Occipital lobe (tissue), 2 donors: Measurements from ENCODE around the gene TBC1D19. TPM values are rescaled to one million over a fixed set of nuclear protein-coding genes. Genes with fewer than 3 reads are reported as not detected.

ENCODE experiments used
- DNase-seq: peaks from one replicate; lab custom pipeline; 2025; lab: John Stamatoyannopoulos, UW
- total RNA-seq: library from RNA; depleted of rRNA; stranded (reverse); fragments of >200 nt; gene quantifications from one replicate; pipeline ENCODE4 v1.2.3, GENCODE V29; 2014

Gene TBC1D19
- total RNA-seq, 1 donor from 2014 or later, result 104 TPM

DNA sequence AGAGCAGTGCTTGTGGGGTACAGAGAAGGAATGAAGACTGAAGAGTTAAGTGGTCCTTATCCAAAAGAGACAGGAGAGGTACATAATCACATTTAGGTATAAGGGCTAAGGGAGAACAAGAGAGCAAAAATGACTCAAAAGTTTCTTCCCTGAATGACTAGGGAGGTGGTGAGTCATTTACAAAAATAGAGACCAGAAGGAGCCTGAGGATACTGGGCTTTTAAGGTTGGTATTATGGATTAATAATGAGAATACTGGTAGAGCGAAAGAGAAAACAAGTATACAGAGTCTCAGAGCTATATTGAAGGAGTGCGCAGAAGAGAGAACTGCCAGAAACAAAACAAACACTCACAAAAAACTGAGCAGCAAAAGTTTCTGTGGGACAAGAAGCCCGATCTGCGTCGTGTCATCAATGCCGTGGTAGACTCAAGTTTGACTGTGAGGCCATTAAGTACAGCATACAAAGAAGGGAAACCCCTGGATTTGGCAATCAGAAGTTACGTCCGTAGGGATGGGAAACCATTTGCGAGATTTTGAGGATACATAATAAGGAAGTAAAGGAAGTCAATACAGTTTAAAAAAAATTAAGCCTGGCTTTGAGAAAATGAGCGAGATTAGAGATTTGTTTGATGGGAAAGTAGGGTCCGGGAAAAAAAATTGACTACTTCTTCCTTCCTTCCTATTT lies 147.6 kb downstream of the TBC1D19 start:
- DNase-seq, result no peak

DNA sequence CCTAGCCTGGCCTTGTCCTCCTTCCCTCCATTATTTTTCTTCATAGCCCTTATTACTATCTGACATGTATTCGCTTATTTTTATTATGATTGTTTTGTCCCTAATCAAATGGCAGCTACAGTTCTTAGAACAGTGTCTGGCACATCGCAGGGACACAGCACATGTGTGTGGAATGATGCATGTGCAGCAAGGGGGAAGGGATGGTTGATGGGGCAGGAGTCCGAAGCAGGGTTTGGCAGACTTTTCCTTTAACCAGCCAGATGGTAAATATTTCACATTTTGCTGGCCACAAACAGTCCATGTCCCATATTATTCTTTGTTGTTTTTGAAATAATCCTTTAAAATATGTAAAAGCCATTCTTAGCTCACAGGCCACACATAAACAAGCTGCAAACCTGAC lies 148.5 kb downstream of the TBC1D19 start:
- no peak for DNase-seq

DNA sequence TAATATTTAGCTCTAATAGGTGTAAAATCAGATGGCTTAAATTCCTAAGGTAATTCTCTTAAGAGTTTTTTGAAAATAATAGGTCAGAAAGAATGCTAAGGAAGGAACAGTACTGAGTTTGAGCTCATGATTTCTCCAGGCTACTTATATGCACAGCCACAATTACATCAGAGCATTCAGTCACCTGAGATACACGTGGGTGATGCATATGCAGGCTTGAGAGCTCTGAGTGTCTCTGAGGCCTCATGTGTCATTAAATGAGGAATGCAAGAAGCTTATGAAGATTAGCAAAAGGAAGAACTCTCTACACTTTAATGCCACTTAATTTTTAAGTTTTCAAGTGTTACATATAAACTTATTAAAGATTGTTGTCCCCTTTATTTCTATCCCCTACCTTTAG lies 152.7 kb downstream of the TBC1D19 start:
- DNase-seq, result no peak

DNA sequence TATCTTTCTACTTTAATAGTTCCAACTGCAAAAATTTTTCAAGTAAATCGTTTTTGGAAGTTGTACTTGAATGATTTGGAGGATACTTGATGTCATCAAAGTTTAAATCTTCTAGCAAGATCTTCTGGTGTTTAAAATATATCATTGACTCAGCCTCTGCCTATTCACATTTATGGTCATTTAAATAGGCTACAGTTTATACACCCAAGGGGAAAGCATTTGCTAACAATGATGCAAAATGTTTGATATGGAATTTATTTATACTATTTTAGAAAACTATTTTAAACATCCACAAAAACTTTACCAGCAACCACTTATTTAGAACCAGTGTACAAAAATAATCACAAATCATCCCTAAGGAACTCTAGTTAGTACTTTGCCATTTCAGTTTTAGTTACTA lies 153.5 kb downstream of the TBC1D19 start:
- no peak for DNase-seq

DNA sequence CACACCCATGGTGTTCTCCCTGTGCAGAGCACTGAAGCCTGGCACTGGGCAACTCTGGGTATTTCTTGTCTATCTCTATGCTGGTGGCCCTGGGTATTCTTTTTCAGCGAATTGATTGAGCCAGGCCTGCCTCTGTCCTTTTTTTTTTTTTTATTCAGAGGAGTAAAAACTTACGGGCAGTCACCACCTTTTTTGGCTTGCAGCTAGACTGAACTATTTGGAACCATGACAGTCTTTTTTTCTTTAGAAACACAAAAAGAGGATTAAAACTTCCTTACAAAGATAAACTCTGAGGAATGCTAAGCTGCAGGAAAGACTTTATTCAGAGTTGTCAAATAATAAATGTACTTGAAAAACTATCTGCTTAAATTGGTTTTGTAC lies 157.6 kb downstream of the TBC1D19 start:
- DNase-seq, result no peak

DNA sequence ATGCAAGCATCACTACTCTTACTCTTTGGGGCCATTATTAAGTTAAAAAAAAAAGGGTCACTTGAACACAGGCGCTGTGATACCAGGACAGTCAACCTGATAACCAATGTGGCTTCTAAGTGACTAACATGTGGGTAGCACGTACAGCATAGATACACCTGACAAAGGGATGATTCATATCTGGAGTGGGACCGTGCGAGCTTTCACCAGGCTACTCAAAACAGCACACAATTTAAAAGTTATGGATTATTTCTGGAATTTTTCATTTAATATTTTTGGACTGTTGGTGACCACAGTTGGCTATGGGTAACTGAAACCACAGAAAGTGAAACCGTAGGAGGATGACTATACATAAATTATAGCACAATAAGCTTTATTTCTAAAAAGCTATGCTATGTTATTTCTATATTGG lies 162.9 kb downstream of the TBC1D19 start:
- no peak for DNase-seq

DNA sequence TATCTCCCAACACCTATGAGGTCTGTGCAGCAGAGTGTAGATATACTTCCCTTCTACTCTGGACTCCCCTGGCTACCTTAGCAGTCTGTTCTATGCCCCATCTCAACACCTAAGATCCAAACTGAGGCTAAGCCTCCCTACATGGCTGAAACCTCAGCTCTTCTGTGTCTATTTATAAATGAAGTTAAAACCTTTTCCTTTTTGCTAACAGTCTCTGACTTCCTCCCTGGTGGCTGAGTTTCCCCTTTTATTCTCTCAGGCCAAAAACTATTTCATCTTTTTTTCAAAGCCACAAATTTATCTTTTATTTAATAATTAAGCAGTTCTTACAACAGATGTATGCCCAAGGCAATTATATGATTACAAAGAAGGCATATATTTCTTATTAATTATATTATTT lies 164.9 kb downstream of the TBC1D19 start:
- DNase-seq, result no peak

DNA sequence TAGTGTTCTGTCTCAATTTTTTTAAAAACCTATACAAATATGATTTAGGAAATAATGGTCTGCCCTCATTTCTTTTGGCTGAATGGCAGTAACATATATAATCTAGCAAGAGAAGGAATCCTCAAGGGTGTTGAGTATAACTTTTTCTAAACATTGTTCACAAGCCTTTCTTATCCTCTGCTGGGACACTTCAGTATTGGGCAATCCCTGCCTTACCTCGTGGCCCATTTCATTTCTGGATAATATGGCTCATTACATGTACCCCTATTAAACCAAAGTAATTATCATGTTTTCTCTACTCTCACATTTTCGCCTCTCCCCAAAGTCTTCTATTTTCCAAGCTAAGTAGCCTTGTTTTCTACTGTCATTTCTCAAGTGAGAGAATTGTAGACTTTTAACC lies 166.0 kb downstream of the TBC1D19 start:
- no peak for DNase-seq

DNA sequence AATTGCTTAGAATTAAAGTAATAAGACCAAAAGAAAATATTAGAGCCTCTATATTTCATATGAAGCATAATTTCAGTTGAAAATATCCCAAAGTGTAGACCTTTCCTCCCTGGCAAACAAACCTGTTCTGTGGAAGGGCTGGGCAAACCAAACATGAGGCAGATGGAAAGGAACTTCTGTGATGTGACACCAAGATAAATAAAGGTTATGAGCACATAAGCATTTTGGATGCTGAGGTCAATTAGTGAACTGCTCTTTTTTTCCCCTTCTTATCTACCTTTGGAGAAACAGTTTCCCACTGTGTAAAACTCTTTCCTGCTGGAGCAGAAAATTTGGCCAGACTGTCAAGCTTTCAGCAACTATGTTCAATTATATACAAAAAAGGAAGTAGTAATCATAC lies 167.1 kb downstream of the TBC1D19 start:
- no peak for DNase-seq

DNA sequence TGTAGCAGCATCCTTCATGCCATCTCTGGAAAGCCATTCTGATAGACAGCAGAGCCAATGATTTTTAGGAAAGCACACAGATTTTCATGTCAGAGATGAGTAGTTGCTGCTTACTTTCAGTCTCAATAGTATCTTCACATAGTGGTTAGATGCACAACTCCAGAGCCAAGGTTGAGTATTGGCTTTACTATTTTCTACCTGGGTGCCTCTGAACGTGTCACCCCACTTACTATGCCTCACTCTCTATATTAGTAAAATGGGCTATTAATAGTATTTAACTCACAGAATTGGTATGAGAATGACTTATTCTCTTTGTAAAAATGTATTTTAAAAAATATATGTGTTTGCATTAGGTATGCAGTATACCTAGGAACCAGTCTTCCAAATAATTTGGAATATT lies 168.0 kb downstream of the TBC1D19 start:
- no peak for DNase-seq

DNA sequence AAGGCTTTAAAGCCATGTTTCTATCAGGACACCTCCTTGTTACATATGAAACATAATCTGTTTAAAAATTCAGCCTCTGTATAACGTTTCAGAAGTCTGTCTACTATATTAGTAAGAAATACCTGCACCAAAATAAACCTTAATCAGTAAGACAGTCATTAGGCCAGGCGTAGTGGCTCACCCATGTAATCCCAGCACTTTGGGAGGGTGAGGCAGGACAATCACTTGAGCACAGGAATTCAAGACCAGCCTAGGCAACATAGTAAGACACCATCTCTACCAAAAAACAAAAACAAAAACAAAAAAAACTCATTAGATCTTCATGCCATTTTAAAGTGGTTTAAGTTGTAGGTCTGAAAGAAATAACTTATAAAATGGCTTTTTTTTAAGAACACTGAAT lies 169.3 kb downstream of the TBC1D19 start:
- DNase-seq, result no peak

DNA sequence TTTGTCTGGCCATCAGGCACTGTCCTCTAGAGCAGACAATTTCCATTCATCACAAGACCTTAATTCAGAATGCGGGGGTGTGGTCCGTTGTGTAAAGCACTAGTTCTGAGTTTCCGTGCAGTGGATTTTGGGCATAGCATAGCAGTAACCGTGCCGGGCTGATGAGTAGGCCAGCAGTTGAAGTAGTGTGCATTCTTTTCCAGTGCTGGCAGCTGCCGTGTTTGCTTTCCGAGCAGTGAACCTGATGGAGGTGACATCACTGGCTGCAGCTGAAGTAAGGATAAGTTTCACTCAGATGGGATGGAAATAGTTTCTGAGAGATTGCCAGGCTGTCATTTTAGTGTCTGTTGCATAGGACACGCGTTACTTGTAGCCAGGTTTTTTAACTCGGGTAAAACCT lies 169.7 kb downstream of the TBC1D19 start:
- DNase-seq, result no peak

DNA sequence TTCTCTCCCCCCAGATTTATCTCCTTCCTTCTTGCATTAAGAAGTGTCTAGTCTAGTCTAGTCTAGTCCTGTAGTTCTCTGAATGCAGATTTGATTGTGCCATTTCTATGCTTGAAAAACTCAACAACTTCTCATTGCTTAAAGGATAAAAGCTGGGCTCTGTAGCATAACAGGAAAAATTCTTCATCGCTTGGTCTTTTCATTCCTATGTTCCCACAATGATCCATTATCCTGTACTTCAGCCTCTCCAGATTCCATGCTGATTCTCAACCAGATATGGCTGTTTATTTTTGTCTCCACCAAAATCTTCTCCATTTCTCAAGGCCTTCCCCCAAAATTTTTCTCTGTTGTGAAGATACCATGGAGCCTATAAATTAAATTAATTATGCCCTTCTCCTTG lies 173.9 kb downstream of the TBC1D19 start:
- no peak for DNase-seq

DNA sequence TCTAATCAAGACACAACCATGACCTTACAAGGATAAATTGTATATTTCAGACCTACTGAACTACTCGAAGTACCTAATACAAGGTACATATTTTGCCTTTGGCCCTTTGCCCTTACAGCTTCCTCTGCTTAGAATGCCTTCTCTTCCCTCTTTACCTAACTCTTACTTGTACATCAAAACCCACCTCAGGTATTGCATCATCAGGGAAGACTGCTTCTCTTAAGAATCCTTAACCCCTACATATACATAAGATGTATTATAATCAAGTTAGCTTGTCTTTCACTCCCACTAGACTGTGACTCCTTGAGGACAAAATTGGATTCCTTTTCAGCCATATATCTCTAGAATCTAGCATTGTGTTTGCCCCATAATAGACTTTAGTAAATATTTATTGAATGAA lies 175.0 kb downstream of the TBC1D19 start:
- DNase-seq, result no peak

DNA sequence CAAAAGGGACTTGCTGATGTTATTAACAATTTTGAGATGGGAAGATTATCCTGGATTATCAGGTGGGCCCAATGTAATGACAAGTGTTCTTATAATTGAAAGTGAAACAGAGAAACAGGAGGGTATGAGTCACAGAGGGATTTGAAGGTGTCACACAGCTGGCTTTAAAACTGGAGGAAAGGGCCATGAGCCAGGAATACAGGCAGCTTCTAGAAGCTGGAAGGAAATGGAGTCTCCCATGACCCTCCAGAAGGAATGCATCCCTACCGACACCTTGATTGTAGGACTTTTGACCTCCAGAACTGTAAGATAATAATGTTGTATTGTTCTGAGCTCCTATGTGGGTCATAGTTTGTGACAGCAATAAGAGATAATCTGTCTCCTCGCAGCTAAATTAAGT lies 178.8 kb downstream of the TBC1D19 start:
- DNase-seq, result no peak

DNA sequence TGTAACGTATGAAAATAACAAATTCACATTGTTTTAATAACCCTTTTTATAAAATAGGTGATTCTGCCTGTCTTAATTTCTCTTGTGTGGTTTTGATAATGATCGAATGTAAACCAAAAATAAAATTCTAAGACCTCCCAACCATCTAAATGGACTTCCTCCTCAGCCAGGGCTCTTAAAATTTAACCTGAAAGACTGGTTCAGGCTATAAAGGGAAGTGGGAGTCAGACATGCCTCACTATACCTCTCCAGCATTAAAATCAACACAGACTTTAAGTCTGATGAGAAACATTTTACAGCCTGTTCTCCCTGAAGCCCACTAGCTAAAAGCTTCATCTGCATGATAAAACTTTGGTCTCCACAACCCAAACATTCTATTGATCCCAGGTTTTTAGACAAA lies 179.2 kb downstream of the TBC1D19 start:
- no peak for DNase-seq

DNA sequence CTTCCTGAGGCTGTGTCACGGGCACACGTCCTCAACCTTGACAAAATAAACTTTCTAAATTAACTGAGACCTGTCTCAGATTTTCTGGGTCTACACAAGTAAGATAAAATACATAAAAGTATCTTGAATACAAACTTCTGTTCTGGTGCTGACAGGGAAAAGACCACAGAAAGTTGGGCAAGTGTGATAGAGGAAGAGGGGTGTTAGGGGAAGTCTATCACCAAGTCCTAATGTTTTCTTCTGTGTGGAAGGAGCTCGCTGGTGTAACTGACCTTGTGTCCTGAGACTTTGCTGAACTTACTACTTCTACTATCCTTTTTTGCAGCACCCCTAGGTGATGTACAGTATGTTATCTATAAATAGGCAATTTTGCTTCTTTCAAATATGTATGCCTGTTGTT lies 179.8 kb downstream of the TBC1D19 start:
- DNase-seq, result no peak

DNA sequence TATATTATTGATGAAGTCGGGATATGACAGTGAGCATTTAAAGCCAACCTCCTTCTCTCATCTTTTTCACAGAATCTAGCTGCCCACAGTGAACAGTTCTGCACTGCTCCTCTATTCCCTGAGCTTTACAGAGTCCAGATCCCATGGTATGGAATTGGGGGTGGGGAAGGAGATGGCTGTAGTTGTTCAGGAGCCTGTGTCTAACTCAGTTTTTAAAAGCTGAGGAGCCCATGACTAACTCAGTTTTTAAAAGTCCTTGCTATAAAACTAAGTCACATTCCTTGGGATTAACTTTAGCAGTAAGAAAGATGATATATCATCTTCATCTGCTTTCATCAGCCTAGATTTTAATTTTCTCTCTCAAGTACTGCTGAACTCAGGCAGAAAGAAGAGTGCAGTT lies 180.3 kb downstream of the TBC1D19 start:
- no peak for DNase-seq

DNA sequence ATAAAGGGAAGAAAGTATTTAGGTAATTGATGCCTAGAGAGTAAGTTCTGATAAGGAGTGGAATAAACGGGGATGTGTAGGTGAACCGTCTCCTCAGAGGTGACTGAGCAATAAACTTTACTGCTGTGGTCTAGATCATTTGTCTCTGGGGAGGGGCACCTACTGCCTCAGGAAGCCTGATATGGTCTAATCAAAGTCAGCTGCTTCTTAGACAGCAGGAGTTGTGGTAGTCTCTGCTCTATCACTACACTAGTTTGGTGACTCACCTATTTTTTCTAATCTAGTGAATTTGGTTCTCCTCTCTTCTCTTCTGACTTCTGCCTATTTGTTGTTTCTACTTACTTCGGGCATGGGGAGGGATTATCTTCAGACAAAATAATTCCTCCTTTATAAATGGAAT lies 181.6 kb downstream of the TBC1D19 start:
- no peak for DNase-seq

DNA sequence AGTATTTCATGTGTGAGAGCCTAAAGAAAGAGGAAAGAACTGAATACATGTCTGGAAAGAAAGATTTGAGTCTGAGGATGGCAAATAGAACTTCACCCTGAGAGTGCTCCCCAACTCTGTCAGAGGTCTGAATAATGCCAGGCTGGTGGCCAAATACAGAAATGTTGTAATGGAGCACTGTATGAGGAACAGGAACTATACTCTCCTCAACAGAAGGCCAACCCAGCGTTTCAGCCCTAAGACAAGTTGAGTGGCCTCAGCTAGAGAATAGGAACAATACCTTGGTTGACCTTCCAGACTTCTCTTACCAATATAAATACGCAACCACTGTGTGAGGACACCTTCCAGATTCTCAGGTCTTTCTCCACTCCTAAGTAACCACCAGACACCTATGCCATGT lies 182.3 kb downstream of the TBC1D19 start:
- no peak for DNase-seq

DNA sequence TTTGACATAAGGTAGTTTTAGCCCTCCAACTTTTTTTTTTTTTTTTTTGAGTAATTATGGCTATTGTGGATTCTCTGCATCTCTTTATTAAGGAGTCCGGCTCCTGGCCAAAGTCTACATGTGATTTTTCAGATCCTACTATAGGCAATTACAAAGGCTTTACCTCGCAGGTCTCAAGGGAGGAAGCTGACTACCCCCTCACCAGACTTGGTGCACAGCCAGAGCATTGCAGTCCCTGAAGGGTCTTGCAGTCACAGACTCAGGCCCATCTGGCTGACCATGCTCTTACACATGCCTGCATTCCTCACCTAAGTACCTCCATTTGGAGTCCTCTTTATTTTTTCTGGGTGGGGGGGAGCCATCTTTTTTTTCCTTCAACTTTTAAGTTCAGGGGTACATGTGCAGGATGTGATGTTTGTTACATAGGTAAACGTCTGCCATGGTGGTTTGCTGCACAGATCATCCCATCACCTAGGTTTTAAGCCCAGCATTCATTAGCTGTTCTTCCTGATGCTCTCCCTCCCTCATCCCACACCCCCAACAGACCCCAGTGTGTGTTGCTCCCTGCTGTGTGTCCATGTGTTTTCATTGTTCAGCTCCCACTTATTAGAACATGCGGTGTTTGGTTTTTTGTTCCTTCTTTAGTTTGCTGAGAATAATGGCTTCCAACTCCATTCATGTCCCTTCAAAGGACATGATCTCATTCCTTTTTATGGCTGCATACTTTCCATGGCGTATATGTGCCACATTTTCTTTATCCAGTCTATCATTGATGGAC lies 188.4 kb downstream of the TBC1D19 start:
- no peak for DNase-seq

DNA sequence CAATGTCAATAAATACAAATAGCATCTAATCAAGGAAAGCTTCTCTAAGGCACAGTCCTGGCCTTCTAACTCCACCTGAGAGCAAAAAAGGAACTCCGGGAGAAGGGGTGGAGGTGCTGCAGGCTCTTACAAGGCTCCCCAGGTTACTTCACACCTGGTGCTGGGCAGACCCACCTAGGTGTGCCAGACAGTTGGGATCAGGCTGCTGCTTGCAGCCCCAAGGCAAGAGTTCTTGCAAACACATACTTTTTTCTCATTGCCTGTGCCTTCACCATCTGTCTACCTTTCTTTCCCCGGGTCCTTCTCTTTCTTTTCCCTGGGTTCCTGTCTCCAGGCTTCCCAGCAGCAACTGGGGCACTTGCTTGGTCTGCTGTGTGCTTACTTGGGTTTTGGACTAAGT lies 195.3 kb downstream of the TBC1D19 start:
- DNase-seq, result no peak

DNA sequence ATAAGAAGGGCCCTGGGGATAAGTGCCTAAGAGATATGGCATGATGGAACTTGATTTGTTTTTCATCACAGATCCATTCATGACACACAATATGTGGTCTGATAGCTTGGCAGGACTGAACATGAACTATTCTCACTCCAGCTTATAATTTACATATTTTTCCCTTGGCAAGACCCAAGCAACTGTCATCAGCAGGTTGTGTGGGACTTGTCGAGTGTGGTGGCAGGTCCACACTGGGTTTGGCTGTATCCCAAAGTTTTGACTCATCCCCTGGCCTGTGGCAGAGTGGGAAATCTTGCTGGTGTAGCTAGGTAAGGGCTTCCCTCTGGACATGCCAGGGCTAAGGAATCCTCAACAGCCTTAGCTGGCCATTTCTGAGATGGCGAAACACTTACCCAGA lies 195.8 kb downstream of the TBC1D19 start:
- peak; percentile 33 for DNase-seq
